ENCODE measurements around the gene C19orf44.
"Not testable (repeated sequence)": the region's sequence is repeated elsewhere in the genome, so short reads cannot be mapped to it uniquely, and the experiment has no call there.

- not testable (repeated sequence) for TF ChIP-seq YY1 (IDR thresholded peaks at IDR 0.05; ENCODE audit: insufficient read depth, insufficient read length); ZNF274 (IDR thresholded peaks at IDR 0.05; ENCODE audit: low read depth, low read length); SUZ12 (IDR thresholded peaks at IDR 0.05; ENCODE audit: extremely low read depth, insufficient read depth, insufficient read length)
These were observed 23.7 kb upstream of the C19orf44 start for GRCh38 chr19:16472559-16472899.

All from NT2/D1 (cell line).